ENCODE results near the gene CDH24. TPM values are rescaled to one million over a fixed set of nuclear protein-coding genes. Genes with fewer than 3 reads are reported as not detected.

CDH24 gene
- total and polyA plus RNA-seq, 2 experiments from 2014 or later: 1.5 to 3.8 TPM

DNA sequence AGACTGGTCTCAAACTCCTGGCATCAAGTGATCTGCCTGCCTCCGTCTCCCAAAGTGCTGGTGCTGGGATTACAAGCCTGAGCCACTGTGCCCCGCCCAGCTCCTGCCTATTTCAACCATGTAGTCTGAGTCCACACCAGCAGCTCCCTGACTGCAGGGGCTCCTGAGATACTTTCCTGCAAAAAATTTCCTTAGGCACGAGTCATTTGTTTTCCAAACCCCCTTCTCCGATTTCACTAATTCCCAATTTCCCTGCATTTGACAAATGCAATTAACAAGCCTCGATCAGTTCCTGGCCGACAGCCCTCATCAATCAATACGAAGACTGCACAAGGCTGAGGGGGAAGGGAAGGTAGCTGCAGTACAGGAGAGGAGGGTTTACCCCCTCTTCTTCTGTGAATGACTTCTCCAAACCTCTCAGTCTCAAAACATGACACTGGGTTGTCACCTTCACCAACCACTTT is 32.7 kb downstream of the CDH24 start:
- H4K20me1 ChIP-seq (ENCODE audit: insufficient read depth): no peaks in the 10 kb centered on the region
- H3K79me2 ChIP-seq (ENCODE audit: insufficient read depth): peaks cover 16% of the 10 kb centered on the region
- TF ChIP-seq EZH2phosphoT487 (IDR thresholded peaks at IDR 0.05; ENCODE audit: insufficient read depth, low read depth) (no peak), EZH2 (IDR thresholded peaks at IDR 0.05; ENCODE audit: insufficient read depth, poor library complexity, severe bottlenecking) (no peak)
- no peak for DNase-seq
- no peaks in the 10 kb centered on the region for H3K9me2 ChIP-seq (ENCODE audit: insufficient read depth)
- no peaks in the 10 kb centered on the region; the same call in 1 of the 2 replicates for H3K4me1 ChIP-seq (ENCODE audit: insufficient read depth)
- no peak overlapping the region for H3K9ac ChIP-seq
- peaks cover 18% of the 10 kb centered on the region for H3K36me3 ChIP-seq (ENCODE audit: low read depth)
- H3F3A ChIP-seq (ENCODE audit: insufficient read depth): peaks cover 49% of the 10 kb centered on the region
- in situ Hi-C loops (cut with MboI): no loop called here
- H3K4me3 ChIP-seq: no peak overlapping the region
- H3K4me2 ChIP-seq (ENCODE audit: unreplicated experiment): no peak overlapping the region
- H3K27ac ChIP-seq: no peak overlapping the region
- H2AFZ ChIP-seq: no peak overlapping the region
- H3K27me3 ChIP-seq (replicated peaks; ENCODE audit: insufficient read depth): no peaks in the 10 kb centered on the region
- H3K9me3 ChIP-seq (ENCODE audit: low read depth): no peaks in the 10 kb centered on the region
- 54 to 57% methylated on average over 7 of the region's 7 CpGs for WGBS, 2 experiments (ENCODE audit: low coverage in 1 of 2, low lambda C conversion rate in 2 of 2, missing lambda C conversion rate in 2 of 2)

DNA sequence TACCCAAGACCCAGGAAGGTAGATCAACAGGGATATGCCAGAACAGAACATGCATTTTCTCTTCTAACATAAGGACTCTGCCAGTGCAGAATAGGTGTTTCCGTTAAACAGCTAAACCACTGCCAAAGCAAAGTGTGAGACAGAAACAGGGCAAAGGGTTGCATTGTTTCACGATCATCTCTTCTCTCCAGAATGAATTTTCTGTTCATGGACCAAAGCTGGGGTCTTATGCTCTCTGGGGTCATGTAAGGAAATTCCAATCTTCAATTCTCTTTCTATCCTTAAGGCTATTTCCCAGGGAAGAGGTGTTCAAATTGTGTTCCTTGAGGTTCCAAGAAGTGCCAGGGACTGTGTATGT is 33.5 kb downstream of the CDH24 start:
- no peak for DNase-seq
- H3K4me1 ChIP-seq (ENCODE audit: insufficient read depth): no peaks in the 10 kb centered on the region
- peaks cover 41% of the 10 kb centered on the region for H3F3A ChIP-seq (ENCODE audit: insufficient read depth)
- no peak overlapping the region for H3K4me2 ChIP-seq (ENCODE audit: unreplicated experiment)
- H3K79me2 ChIP-seq (ENCODE audit: insufficient read depth): peaks cover 8% of the 10 kb centered on the region
- H3K27ac ChIP-seq: no peak overlapping the region
- in situ Hi-C loops (cut with MboI): no loop called here
- no peak overlapping the region for H3K4me3 ChIP-seq
- no peaks in the 10 kb centered on the region for H3K9me3 ChIP-seq (ENCODE audit: low read depth)
- no peaks in the 10 kb centered on the region for H4K20me1 ChIP-seq (ENCODE audit: insufficient read depth)
- H3K27me3 ChIP-seq (replicated peaks; ENCODE audit: insufficient read depth): no peaks in the 10 kb centered on the region
- WGBS, 2 experiments (ENCODE audit: low coverage in 1 of 2, low lambda C conversion rate in 2 of 2, missing lambda C conversion rate in 2 of 2): 73 to 88% methylated on average over 2 of the region's 2 CpGs
- no peak overlapping the region for H3K9ac ChIP-seq
- H3K36me3 ChIP-seq (ENCODE audit: low read depth): peaks cover 13% of the 10 kb centered on the region
- no peaks in the 10 kb centered on the region for H3K9me2 ChIP-seq (ENCODE audit: insufficient read depth)
- no peak overlapping the region for H2AFZ ChIP-seq
- no peak for TF ChIP-seq EZH2 (IDR thresholded peaks at IDR 0.05; ENCODE audit: insufficient read depth, poor library complexity, severe bottlenecking)
- no peak for TF ChIP-seq EZH2phosphoT487 (IDR thresholded peaks at IDR 0.05; ENCODE audit: insufficient read depth, low read depth)

DNA sequence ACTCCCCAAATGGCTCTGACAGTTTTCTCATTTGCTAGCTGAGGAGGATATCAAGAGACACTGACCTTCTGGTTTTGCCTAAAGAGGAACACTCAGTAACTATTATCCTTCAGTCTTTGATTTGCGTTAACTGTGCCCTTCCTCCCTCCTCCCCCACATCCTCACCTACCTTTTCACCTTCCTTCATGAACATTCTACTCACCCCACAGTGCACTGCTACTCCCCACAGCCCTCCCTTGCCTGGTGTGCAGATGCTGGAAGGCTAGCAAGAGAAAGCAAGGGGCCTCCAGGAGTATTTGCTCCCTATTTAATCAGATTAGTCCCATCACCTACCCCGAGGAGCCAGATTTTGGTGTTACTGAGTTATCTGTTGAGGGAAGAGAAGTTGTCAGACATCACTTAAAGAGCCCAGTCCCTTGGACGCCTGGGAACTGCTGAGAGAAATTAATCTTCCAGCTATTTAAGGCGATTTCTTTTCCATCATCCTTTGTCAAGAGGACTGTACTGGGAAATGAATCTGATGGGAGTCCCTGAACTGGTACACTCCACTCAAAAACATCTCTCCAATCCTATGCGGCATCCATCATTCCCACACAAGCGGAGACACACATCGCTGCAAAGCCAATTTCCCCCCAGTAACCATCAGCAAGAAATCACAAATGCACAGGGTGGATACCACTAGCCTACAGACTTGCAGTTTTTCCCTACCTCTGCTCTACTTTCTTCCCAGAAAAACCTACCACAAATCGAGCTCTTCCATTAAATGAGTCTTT is 34.1 kb downstream of the CDH24 start:
- in situ Hi-C loops (cut with MboI): no loop called here
- H3K36me3 ChIP-seq (ENCODE audit: low read depth): peaks cover 13% of the 10 kb centered on the region
- H2AFZ ChIP-seq: no peak overlapping the region
- H4K20me1 ChIP-seq (ENCODE audit: insufficient read depth): no peaks in the 10 kb centered on the region
- H3K4me1 ChIP-seq (ENCODE audit: insufficient read depth): no peaks in the 10 kb centered on the region
- H3K4me3 ChIP-seq: no peak overlapping the region
- H3K79me2 ChIP-seq (ENCODE audit: insufficient read depth): 0 out of 2 replicates have a peak, but pooled peaks cover 2% of the 10 kb centered on the region
- H3K27me3 ChIP-seq (replicated peaks; ENCODE audit: insufficient read depth): no peaks in the 10 kb centered on the region
- no peaks in the 10 kb centered on the region for H3K9me3 ChIP-seq (ENCODE audit: low read depth)
- 74 to 75% methylated on average over 8 of the region's 8 CpGs for WGBS, 2 experiments (ENCODE audit: low coverage in 1 of 2, low lambda C conversion rate in 2 of 2, missing lambda C conversion rate in 2 of 2)
- no peak overlapping the region for H3K4me2 ChIP-seq (ENCODE audit: unreplicated experiment)
- TF ChIP-seq EZH2 (IDR thresholded peaks at IDR 0.05; ENCODE audit: insufficient read depth, poor library complexity, severe bottlenecking): no peak
- TF ChIP-seq EZH2phosphoT487 (IDR thresholded peaks at IDR 0.05; ENCODE audit: insufficient read depth, low read depth): no peak
- no peak overlapping the region for H3K9ac ChIP-seq
- DNase-seq: no peak
- peaks cover 38% of the 10 kb centered on the region for H3F3A ChIP-seq (ENCODE audit: insufficient read depth)
- H3K27ac ChIP-seq: no peak overlapping the region
- H3K9me2 ChIP-seq (ENCODE audit: insufficient read depth): no peaks in the 10 kb centered on the region

DNA sequence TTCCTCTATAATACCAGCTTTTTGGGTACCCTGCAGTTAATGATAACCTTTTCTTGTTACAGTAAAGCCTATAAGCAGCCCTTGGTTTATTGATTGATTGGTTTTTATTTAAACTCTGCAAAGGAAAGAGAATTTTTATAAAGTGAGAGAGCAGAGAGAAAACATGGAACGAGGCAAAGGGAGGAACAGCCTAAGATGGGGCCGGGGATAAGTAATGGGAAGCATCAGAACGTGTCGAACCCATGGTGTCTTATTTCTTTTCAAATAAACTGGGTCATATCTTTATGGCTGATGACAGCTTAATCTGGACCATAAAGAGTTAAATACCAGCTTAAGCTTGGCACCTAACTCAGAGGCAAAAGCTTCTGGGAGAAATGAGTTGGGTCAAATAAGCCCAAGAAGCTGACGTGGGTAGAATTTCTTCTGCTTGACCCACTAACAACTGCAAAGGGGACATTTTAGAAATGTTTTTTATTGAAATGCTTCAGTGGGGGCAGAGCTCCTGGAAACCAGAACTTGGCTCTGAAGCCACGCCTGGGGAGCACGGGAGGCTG is 35.4 kb downstream of the CDH24 start:
- H3K4me1 ChIP-seq (ENCODE audit: insufficient read depth): no peaks in the 10 kb centered on the region
- in situ Hi-C loops (cut with MboI): no loop called here
- 41 to 42% methylated on average over 7 of the region's 7 CpGs for WGBS, 2 experiments (ENCODE audit: low coverage in 1 of 2, low lambda C conversion rate in 2 of 2, missing lambda C conversion rate in 2 of 2)

More for the DNA sequence above, 35.4 kb downstream of the CDH24 start:
- Histone ChIP-seq H3K36me3 (ENCODE audit: low read depth) (peaks cover 13% of the 10 kb centered on the region; the same call in 1 of the 2 replicates), H3K9me3 (ENCODE audit: low read depth) (no peaks in the 10 kb centered on the region), H3K4me3 (no peak overlapping the region), H3K9me2 (ENCODE audit: insufficient read depth) (no peaks in the 10 kb centered on the region), H3F3A (ENCODE audit: insufficient read depth) (peaks cover 38% of the 10 kb centered on the region), H4K20me1 (ENCODE audit: insufficient read depth) (no peaks in the 10 kb centered on the region), H2AFZ (no peak overlapping the region), H3K9ac (no peak overlapping the region), H3K27me3 (replicated peaks; ENCODE audit: insufficient read depth) (no peaks in the 10 kb centered on the region), H3K79me2 (ENCODE audit: insufficient read depth) (no peaks in the 10 kb centered on the region), H3K27ac (no peak overlapping the region), H3K4me2 (ENCODE audit: unreplicated experiment) (no peak overlapping the region)
- no peak for DNase-seq
- no peak for TF ChIP-seq EZH2 (IDR thresholded peaks at IDR 0.05; ENCODE audit: insufficient read depth, poor library complexity, severe bottlenecking)
- no peak for TF ChIP-seq EZH2phosphoT487 (IDR thresholded peaks at IDR 0.05; ENCODE audit: insufficient read depth, low read depth)

Measured in GM23248 (cell line).